PC-3 (cell line): ENCODE measurements around the gene PIGC. TPM values are rescaled to one million over a fixed set of nuclear protein-coding genes. Genes with fewer than 3 reads are reported as not detected.

Experiments used
- ATAC-seq: fragments of 200-7000 bp; cut with Tn5 transposase; 2 replicates; pipeline ENCODE4 v1.9.1; 2020; ENCODE audit warnings: mild to moderate bottlenecking, moderate library complexity
- BruUV-seq: library from RNA; stranded (reverse); fragments of 400-500 nt; replicated peaks from 2 replicates; lab custom pipeline; 2021; lab: Mats Ljungman, UMichigan
- CTCF ChIA-PET: fragments of 300-600 bp; sonication (Branson Sonifier 250); formaldehyde crosslinking; loops from one replicate; lab custom pipeline; 2022; ENCODE audit warnings: antibody characterized with exemption; lab: Charles Lee
- POLR2A ChIA-PET: fragments of 300-600 bp; sonication (Branson Sonifier 250); formaldehyde crosslinking; loops from one replicate; lab custom pipeline; 2022; ENCODE audit warnings: antibody characterized with exemption; ENCODE audit not compliant: unreplicated experiment; lab: Charles Lee
- DNase-seq: peaks from one replicate; pipeline ENCODE4 v3.0.0-alpha.2; 2015
- H2AFZ ChIP-seq: fragments of 300-600 bp; sonication (generic); 2 replicates; pipeline ENCODE4 v1.6.0; 2016; ENCODE audit warnings: antibody characterized with exemption, low read length
- H3F3A ChIP-seq: fragments of 300-600 bp; sonication (generic); one replicate; pipeline ENCODE4 v1.6.0; 2017; ENCODE audit warnings: antibody characterized with exemption, low read length, control low read depth, mild to moderate bottlenecking; ENCODE audit not compliant: unreplicated experiment
- H3K27ac ChIP-seq: fragments of 300-600 bp; sonication (generic); 2 replicates; pipeline ENCODE4 v1.5.1; 2016; ENCODE audit warnings: mild to moderate bottlenecking, low read length
- H3K27me3 ChIP-seq: fragments of 300-600 bp; sonication (generic); 2 replicates; pipeline ENCODE4 v1.6.1; 2016; ENCODE audit warnings: low read length, mixed read lengths
- H3K36me3 ChIP-seq: fragments of 300-600 bp; sonication (generic); 2 replicates; pipeline ENCODE4 v1.6.1; 2016; ENCODE audit warnings: low read depth, mixed run types, low read length, mixed read lengths
- H3K4me1 ChIP-seq: fragments of 300-600 bp; sonication (generic); 2 replicates; pipeline ENCODE4 v1.5.1; 2016; ENCODE audit warnings: low read length; ENCODE audit not compliant: insufficient read depth
- H3K4me2 ChIP-seq: fragments of 300-600 bp; sonication (generic); 2 replicates; pipeline ENCODE4 v1.6.0; 2016; ENCODE audit warnings: low read length
- H3K4me3 ChIP-seq: fragments of 300-600 bp; sonication (generic); 2 replicates; pipeline ENCODE4 v1.5.1; 2016; ENCODE audit warnings: mild to moderate bottlenecking, low read length, mixed read lengths
- H3K79me2 ChIP-seq: fragments of 300-600 bp; sonication (generic); 2 replicates; pipeline ENCODE4 v1.6.1; 2017; ENCODE audit warnings: low read length, mixed read lengths
- H3K9ac ChIP-seq: fragments of 300-600 bp; sonication (generic); 2 replicates; pipeline ENCODE4 v1.6.0; 2016; ENCODE audit warnings: mild to moderate bottlenecking, low read length
- H3K9me2 ChIP-seq: fragments of 300-600 bp; sonication (generic); replicated peaks from 2 replicates; pipeline ENCODE4 v1.6.1; 2016; ENCODE audit warnings: mixed run types, low read length, mixed read lengths
- H3K9me3 ChIP-seq: fragments of 300-600 bp; sonication (generic); 2 replicates; pipeline ENCODE4 v1.6.1; 2016; ENCODE audit warnings: low read length, mixed read lengths
- H4K20me1 ChIP-seq: fragments of 300-600 bp; sonication (generic); 2 replicates; pipeline ENCODE4 v1.6.1; 2016; ENCODE audit warnings: low read length, mixed read lengths
- EZH2 ChIP-seq: fragments of 300-600 bp; sonication (generic); IDR thresholded peaks from one replicate; pipeline ENCODE4 v1.6.1; 2017; ENCODE audit warnings: antibody characterized with exemption, mild to moderate bottlenecking, low read length; ENCODE audit not compliant: unreplicated experiment
- EZH2phosphoT487 ChIP-seq: fragments of 300-600 bp; sonication (generic); IDR thresholded peaks from 2 replicates; pipeline ENCODE4 v1.6.1; 2018; ENCODE audit warnings: mild to moderate bottlenecking, antibody characterized with exemption, low read length, borderline replicate concordance
- intact Hi-C: fragments of 100-400 bp; cut with micrococcal nuclease; formaldehyde crosslinking; loops from 2 replicates; pipeline ENCODE4 v1.9.0; 2023
- total RNA-seq: library from RNA; depleted of rRNA; stranded (reverse); fragments of >200 nt; gene quantifications from 2 replicates; pipeline ENCODE4 v1.2.3, GENCODE V29; 2014
- TF ChIP-seq, protein P1 (sequence below): fragments of 300-600 bp; sonication (generic); conservative IDR thresholded peaks from 2 replicates; pipeline ENCODE4 v1.5.1; 2017; ENCODE audit warnings: antibody characterized with exemption, low read depth, mild to moderate bottlenecking, low read length

The PIGC gene
- total RNA-seq, 1 experiment from 2014 or later, result 70.5 TPM

DNA sequence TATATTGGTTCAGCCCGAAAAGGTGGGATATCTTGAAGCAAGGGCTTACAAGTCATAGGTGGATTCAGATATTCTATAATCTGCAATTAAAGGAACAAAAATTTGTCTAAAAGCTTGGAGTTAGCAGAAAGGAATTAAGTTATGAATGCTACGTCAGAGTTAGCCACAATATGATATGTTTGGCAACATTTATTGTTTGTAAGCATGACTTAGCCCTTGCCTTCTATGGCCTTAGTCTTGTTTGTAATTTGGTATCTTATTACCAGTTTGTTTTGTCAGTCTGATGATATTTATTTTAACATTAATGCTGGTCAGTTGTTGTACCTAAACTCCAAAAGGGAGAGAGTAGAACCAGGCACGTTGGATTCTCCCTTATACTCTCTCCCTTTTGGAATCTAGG lies 46.0 kb upstream of the PIGC start:
- no TSS peak for BruUV-seq
- H3K4me2 ChIP-seq, result peak overlapping the region; percentile 16
- H2AFZ ChIP-seq, result 0 out of 2 replicates have a peak overlapping the region, but pooled peaks have one; percentile 2
- H3F3A ChIP-seq, result no peaks in the 10 kb centered on the region
- no peaks in the 10 kb centered on the region for H3K36me3 ChIP-seq
- 0 out of 2 replicates have a peak overlapping the region, but pooled peaks have one; percentile 5 for H3K27ac ChIP-seq
- no peaks in the 10 kb centered on the region for H3K79me2 ChIP-seq
- CTCF ChIA-PET, result no interaction called here
- 0 out of 2 replicates have a peak, but pooled peaks cover 8% of the 10 kb centered on the region for H3K9me2 ChIP-seq
- ATAC-seq (peak; percentile 89), DNase-seq (peak; percentile 76)
- no peak overlapping the region for H3K4me3 ChIP-seq
- intact Hi-C loops, result no loop called here
- H3K9me3 ChIP-seq, result no peaks in the 10 kb centered on the region
- H3K27me3 ChIP-seq, result no peaks in the 10 kb centered on the region
- no peak for TF ChIP-seq EZH2phosphoT487
- TF ChIP-seq EZH2, result no peak
- H4K20me1 ChIP-seq, result no peaks in the 10 kb centered on the region
- POLR2A ChIA-PET, result no interaction called here
- H3K4me1 ChIP-seq, result peaks cover 11% of the 10 kb centered on the region
- H3K9ac ChIP-seq, result no peak overlapping the region

DNA sequence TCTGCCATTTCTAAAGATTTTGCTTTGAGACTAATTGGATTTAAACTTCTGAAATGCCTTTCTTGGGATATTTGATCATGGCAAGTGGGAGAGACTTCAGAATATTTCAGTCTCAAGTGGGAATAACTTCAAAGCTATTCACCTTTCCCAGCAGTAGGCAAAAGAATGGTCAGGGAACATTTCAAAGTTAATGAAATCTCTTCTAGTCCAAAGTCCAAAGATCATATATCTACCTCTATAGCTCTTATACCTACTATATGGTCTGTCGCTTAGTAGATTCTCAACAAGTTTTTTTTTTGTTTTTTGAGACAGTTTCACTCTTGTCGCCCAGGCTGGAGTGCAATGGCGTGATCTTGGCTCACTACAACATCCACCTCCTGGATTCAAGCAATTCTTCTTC lies 44.5 kb upstream of the PIGC start:
- H3K4me2 ChIP-seq, result no peak overlapping the region
- no peaks in the 10 kb centered on the region for H3K79me2 ChIP-seq
- BruUV-seq, result no TSS peak
- no peak overlapping the region for H3K9ac ChIP-seq
- H3K27me3 ChIP-seq, result no peaks in the 10 kb centered on the region
- peaks cover 7% of the 10 kb centered on the region for H3F3A ChIP-seq
- ChIA-PET POLR2A (no interaction called here), CTCF (no interaction called here)
- H3K27ac ChIP-seq, result no peak overlapping the region
- peaks cover 25% of the 10 kb centered on the region for H3K4me1 ChIP-seq
- H3K36me3 ChIP-seq, result no peaks in the 10 kb centered on the region
- no peak for TF ChIP-seq EZH2phosphoT487
- TF ChIP-seq, protein P1, sequence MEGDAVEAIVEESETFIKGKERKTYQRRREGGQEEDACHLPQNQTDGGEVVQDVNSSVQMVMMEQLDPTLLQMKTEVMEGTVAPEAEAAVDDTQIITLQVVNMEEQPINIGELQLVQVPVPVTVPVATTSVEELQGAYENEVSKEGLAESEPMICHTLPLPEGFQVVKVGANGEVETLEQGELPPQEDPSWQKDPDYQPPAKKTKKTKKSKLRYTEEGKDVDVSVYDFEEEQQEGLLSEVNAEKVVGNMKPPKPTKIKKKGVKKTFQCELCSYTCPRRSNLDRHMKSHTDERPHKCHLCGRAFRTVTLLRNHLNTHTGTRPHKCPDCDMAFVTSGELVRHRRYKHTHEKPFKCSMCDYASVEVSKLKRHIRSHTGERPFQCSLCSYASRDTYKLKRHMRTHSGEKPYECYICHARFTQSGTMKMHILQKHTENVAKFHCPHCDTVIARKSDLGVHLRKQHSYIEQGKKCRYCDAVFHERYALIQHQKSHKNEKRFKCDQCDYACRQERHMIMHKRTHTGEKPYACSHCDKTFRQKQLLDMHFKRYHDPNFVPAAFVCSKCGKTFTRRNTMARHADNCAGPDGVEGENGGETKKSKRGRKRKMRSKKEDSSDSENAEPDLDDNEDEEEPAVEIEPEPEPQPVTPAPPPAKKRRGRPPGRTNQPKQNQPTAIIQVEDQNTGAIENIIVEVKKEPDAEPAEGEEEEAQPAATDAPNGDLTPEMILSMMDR, result no peak
- TF ChIP-seq EZH2, result no peak
- H4K20me1 ChIP-seq, result no peaks in the 10 kb centered on the region
- no peak for DNase-seq
- intact Hi-C loops, result no loop called here
- ATAC-seq, result no peak
- H3K9me2 ChIP-seq, result 0 out of 2 replicates have a peak, but pooled peaks cover 8% of the 10 kb centered on the region
- no peak overlapping the region for H3K4me3 ChIP-seq
- no peak overlapping the region for H2AFZ ChIP-seq
- no peaks in the 10 kb centered on the region for H3K9me3 ChIP-seq

DNA sequence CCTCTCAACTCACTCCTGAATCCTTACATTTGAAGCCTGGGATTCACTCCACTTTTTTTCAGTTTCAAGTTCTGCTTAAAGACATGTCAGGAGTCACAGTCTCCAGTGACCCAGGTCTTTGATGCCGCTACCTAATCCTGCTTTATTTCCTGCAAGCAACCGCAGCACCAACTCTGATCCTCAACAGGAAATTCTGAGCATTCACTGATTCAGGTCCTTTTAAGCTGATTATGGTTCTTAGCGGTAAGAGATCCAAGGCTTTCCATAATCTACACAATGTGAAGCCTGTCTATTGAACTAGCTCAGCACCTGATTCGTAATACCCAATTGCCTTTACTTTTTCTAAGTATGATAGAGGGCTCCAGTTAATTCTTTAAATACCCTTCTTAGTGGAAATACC lies 43.7 kb upstream of the PIGC start:
- intact Hi-C loops, result no loop called here
- Histone ChIP-seq H3K4me3 (no peak overlapping the region), H3K9ac (no peak overlapping the region), H4K20me1 (no peaks in the 10 kb centered on the region), H3K4me1 (peaks cover 34% of the 10 kb centered on the region), H3K9me3 (no peaks in the 10 kb centered on the region), H3K27ac (no peak overlapping the region), H3K36me3 (no peaks in the 10 kb centered on the region), H3K9me2 (0 out of 2 replicates have a peak, but pooled peaks cover 8% of the 10 kb centered on the region), H2AFZ (no peak overlapping the region), H3K4me2 (no peak overlapping the region), H3K79me2 (no peaks in the 10 kb centered on the region), H3K27me3 (no peaks in the 10 kb centered on the region), H3F3A (peaks cover 8% of the 10 kb centered on the region)
- DNase-seq (no peak), ATAC-seq (no peak)
- BruUV-seq, result no TSS peak
- TF ChIP-seq EZH2phosphoT487 (no peak), EZH2 (no peak)
- TF ChIP-seq, protein P1, result no peak
- CTCF ChIA-PET, result no interaction called here
- POLR2A ChIA-PET, result no interaction called here
